Kidney epithelial cell (primary cell): Measurements from ENCODE around the gene NLRP2B. TPM values are rescaled to one million over a fixed set of nuclear protein-coding genes. Genes with fewer than 3 reads are reported as not detected.
"Not testable (repeated sequence)": the region's sequence is repeated elsewhere in the genome, so short reads cannot be mapped to it uniquely, and the experiment has no call there.

Experiments
- DNase-seq: peaks from one replicate; pipeline ENCODE4 v3.0.0-alpha.2; 2010; ENCODE audit warnings: low read depth
- H3K27me3 ChIP-seq: 2 replicates; pipeline ENCODE4 v1.6.0; 2011; ENCODE audit warnings: low read length; ENCODE audit not compliant: control insufficient read depth, insufficient read depth
- H3K36me3 ChIP-seq: 2 replicates; pipeline ENCODE4 v1.5.1; 2011; ENCODE audit warnings: low read length; ENCODE audit not compliant: control insufficient read depth, insufficient read depth
- H3K4me3 ChIP-seq: 2 replicates; pipeline ENCODE4 v1.5.1; 2011; ENCODE audit warnings: low read depth, mild to moderate bottlenecking, control low read depth, low read length
- CTCF ChIP-seq: IDR thresholded peaks from 2 replicates; pipeline ENCODE4 v1.5.1; 2011; ENCODE audit warnings: mild to moderate bottlenecking, moderate library complexity, low read length, control low read depth, inconsistent platforms; ENCODE audit not compliant: insufficient read depth, poor library complexity, severe bottlenecking
- total RNA-seq: library from RNA; depleted of rRNA; stranded (reverse); fragments of >200 nt; gene quantifications from 2 replicates; pipeline ENCODE4 v1.2.3, GENCODE V29; 2015

The NLRP2B gene
- total RNA-seq: not detected in 2 replicates

- no peak for DNase-seq
- no peak for TF ChIP-seq CTCF
- H3K4me3 ChIP-seq: no peak within 1 kb of the TSS
- no peaks in the 10 kb centered on the region for H3K27me3 ChIP-seq
- H3K36me3 ChIP-seq: no peaks in the 10 kb centered on the region
These were observed at the start of gene NLRP2B for GRCh38 chrX:57680160-57680559. NLRP2B (minus strand) TSS chrX:57680260.

- H3K27me3 ChIP-seq, H3K4me3 ChIP-seq, H3K36me3 ChIP-seq, DNase-seq: not testable (repeated sequence)
These were observed 45.9 kb upstream of the NLRP2B start for GRCh38 chrX:57725995-57726394.

GRCh38 chrX:57681341-57681740 lies 1.3 kb upstream of the NLRP2B start:
- Histone ChIP-seq H3K27me3 (no peaks in the 10 kb centered on the region), H3K36me3 (no peaks in the 10 kb centered on the region), H3K4me3 (no peak overlapping the region)
- no peak for TF ChIP-seq CTCF
- DNase-seq: no peak

GRCh38 chrX:57678686-57679428 lies 1.2 kb downstream of the NLRP2B start:
- DNase-seq: no peak
- Histone ChIP-seq H3K4me3 (no peak overlapping the region), H3K36me3 (no peaks in the 10 kb centered on the region), H3K27me3 (no peaks in the 10 kb centered on the region)
- TF ChIP-seq CTCF: no peak

- DNase-seq: no peak
- H3K4me3 ChIP-seq: no peak overlapping the region
- TF ChIP-seq CTCF: no peak
- H3K36me3 ChIP-seq: no peaks in the 10 kb centered on the region
- H3K27me3 ChIP-seq: no peaks in the 10 kb centered on the region
These were observed 2.8 kb downstream of the NLRP2B start for GRCh38 chrX:57677132-57677858.

- H3K4me3 ChIP-seq: no peak overlapping the region
- no peak for TF ChIP-seq CTCF
- H3K27me3 ChIP-seq: no peaks in the 10 kb centered on the region
- DNase-seq: no peak
- H3K36me3 ChIP-seq: no peaks in the 10 kb centered on the region
These were observed 4.7 kb downstream of the NLRP2B start for GRCh38 chrX:57675320-57675719.
